Fibroblast of gingiva (primary cell): Measurements from ENCODE around the gene RNF145.
"Not testable (repeated sequence)": the region's sequence is repeated elsewhere in the genome, so short reads cannot be mapped to it uniquely, and the experiment has no call there.

Experiments
- DNase-seq: peaks from one replicate; pipeline ENCODE4 v3.0.0-alpha.2; 2011; ENCODE audit warnings: low read depth

Gene RNF145

GRCh38 chr5:159209438-159210209 is at the start of gene RNF145:
Gene RNF145, minus strand, starts transcription at chr5:159209553. Its CDS starts 5,936 bp downstream, at chr5:159203617.
- DNase-seq, result peak; percentile 69

- no peak for DNase-seq
Observed at GRCh38 chr5:159258361-159258760, 49.0 kb upstream of the RNF145 start.

- no peak for DNase-seq
Observed at GRCh38 chr5:159257629-159258283, 48.4 kb upstream of the RNF145 start.

- DNase-seq, result no peak
Observed at GRCh38 chr5:159257007-159257406, 47.7 kb upstream of the RNF145 start.

GRCh38 chr5:159252195-159252594 is 42.8 kb upstream of the RNF145 start:
- DNase-seq, result no peak

GRCh38 chr5:159249158-159249557 is 39.8 kb upstream of the RNF145 start:
- no peak for DNase-seq

GRCh38 chr5:159244890-159245289 is 35.5 kb upstream of the RNF145 start:
- no peak for DNase-seq

GRCh38 chr5:159244163-159244562 is 34.8 kb upstream of the RNF145 start:
- no peak for DNase-seq

GRCh38 chr5:159243385-159243784 is 34.0 kb upstream of the RNF145 start:
- no peak for DNase-seq

- DNase-seq, result no peak
Observed at GRCh38 chr5:159242656-159243055, 33.3 kb upstream of the RNF145 start.

GRCh38 chr5:159241946-159242552 is 32.7 kb upstream of the RNF145 start:
- DNase-seq, result no peak

GRCh38 chr5:159240301-159240870 is 31.0 kb upstream of the RNF145 start:
- DNase-seq, result no peak

- DNase-seq, result not testable (repeated sequence)
Observed at GRCh38 chr5:159235871-159236520, 26.6 kb upstream of the RNF145 start.

- DNase-seq, result peak; percentile 63
Observed at GRCh38 chr5:159231167-159231566, 21.8 kb upstream of the RNF145 start.

- no peak for DNase-seq
Observed at GRCh38 chr5:159230657-159231056, 21.3 kb upstream of the RNF145 start.

GRCh38 chr5:159228097-159228496 is 18.7 kb upstream of the RNF145 start:
- not testable (repeated sequence) for DNase-seq

- no peak for DNase-seq
Observed at GRCh38 chr5:159227452-159227851, 18.1 kb upstream of the RNF145 start.

GRCh38 chr5:159226451-159226850 is 17.1 kb upstream of the RNF145 start:
- no peak for DNase-seq

GRCh38 chr5:159224471-159224870 is 15.1 kb upstream of the RNF145 start:
- no peak for DNase-seq

GRCh38 chr5:159223469-159223868 is 14.1 kb upstream of the RNF145 start:
- no peak for DNase-seq

- DNase-seq, result no peak
Observed at GRCh38 chr5:159220206-159220605, 10.9 kb upstream of the RNF145 start.

GRCh38 chr5:159218595-159219023 is 9.3 kb upstream of the RNF145 start:
- peak; percentile 20 for DNase-seq
